GM12864 (cell line): Measurements from ENCODE around the gene PPARGC1A.

Experiments used
- DNase-seq: peaks from one replicate; pipeline ENCODE4 v3.0.0-alpha.2; 2011; ENCODE audit warnings: low read depth
- H3K4me3 ChIP-seq: 2 replicates; pipeline ENCODE4 v1.5.1; 2011; ENCODE audit warnings: mild to moderate bottlenecking, low read depth, low read length, control low read depth
- CTCF ChIP-seq: IDR thresholded peaks from 2 replicates; pipeline ENCODE4 v1.5.1; 2011; ENCODE audit warnings: low read depth, mild to moderate bottlenecking, moderate library complexity, low read length, control low read depth, inconsistent platforms; ENCODE audit errors: missing control alignments

Gene PPARGC1A

GRCh38 chr4:23818097-23818885 lies 71.6 kb downstream of the PPARGC1A start:
- H3K4me3 ChIP-seq, result no peak overlapping the region
- TF ChIP-seq CTCF, result no peak
- no peak for DNase-seq

- no peak for TF ChIP-seq CTCF
- DNase-seq, result no peak
- H3K4me3 ChIP-seq, result no peak overlapping the region
These were observed 74.7 kb downstream of the PPARGC1A start for GRCh38 chr4:23814996-23815660.

- no peak for TF ChIP-seq CTCF
- DNase-seq, result no peak
These were observed 75.3 kb downstream of the PPARGC1A start for GRCh38 chr4:23814587-23814986.

GRCh38 chr4:23811161-23811560 lies 78.7 kb downstream of the PPARGC1A start:
- no peak for DNase-seq
- no peak for TF ChIP-seq CTCF
- H3K4me3 ChIP-seq, result no peak overlapping the region

More at GRCh38 chr4:23814587-23814986, 75.3 kb downstream of the PPARGC1A start:
- H3K4me3 ChIP-seq, result no peak overlapping the region

GRCh38 chr4:23805450-23805851 lies 84.4 kb downstream of the PPARGC1A start:
- H3K4me3 ChIP-seq, result no peak overlapping the region
- DNase-seq, result no peak
- TF ChIP-seq CTCF, result no peak

- H3K4me3 ChIP-seq, result no peak overlapping the region
- DNase-seq, result no peak
- TF ChIP-seq CTCF, result no peak
These were observed 100.1 kb downstream of the PPARGC1A start for GRCh38 chr4:23789762-23790161.
